Measurements from ENCODE around the gene TC2N. TPM values are rescaled to one million over a fixed set of nuclear protein-coding genes. Genes with fewer than 3 reads are reported as not detected.

Gene TC2N
- total RNA-seq (10 to 100 TPM; 12.1 to 49.2 (median 36.5) TPM), polyA plus RNA-seq (10 to 100 TPM; 24.9 to 41.6 (median 28.2) TPM)

DNA sequence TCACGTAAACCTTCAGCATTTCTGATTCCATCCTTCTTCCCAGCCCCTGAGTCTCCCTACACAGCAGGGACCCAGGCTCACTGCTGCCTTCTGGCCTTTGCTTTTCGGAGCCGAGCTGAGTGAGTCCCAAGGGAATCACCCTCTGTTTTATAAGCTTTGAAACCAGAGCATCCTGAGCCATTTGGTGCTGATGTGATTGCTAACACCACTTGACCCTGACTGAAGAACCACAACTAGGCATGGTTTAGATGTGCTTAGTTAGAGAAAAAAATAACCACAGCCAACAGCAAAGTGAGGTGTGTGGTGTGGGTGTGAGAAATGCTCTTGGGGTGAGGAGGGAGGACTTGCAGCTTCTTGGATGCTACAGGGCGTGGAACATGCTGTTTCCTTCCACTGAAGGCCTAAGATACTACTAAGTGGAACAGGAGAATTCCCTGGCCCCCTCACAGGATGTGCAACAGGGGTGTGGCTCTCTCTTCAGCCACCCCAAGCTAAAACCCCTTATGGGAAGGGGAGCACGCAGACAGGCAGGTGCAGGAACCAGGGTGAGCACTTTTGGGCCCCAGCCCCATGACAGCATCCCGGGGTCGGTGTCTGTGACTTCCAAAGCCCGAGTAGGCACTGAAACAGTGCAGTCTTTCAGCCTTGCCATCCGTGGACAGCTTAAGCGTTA lies at the start of gene TC2N:
Gene TC2N (minus strand): TSS at position 221 of the 673 bp plus-strand sequence. CDS start 53,767 bp downstream, outside the sequence.
- intact Hi-C loops (cut with DNase I) = no loop called here
- no peak within 1 kb of the TSS for H3K4me3 ChIP-seq
- no peaks in the 10 kb centered on the region for H3K9me3 ChIP-seq
- no peak for DNase-seq
- peaks cover 0 to 19% (median 8%) of the 10 kb centered on the region in 4 donors for H3K36me3 ChIP-seq
- no peaks in the 10 kb centered on the region for H3K27me3 ChIP-seq
- H3K4me1 ChIP-seq = no peaks in the 10 kb centered on the region
- TF ChIP-seq CTCF (IDR thresholded peaks at IDR 0.05) = no peak
- TF ChIP-seq EP300 (IDR thresholded peaks at IDR 0.05) = no peak
- H3K27ac ChIP-seq = no peak within 1 kb of the TSS
- WGBS, 2 donors = 70 to 90% methylated on average over 10 of the region's 10 CpGs

DNA sequence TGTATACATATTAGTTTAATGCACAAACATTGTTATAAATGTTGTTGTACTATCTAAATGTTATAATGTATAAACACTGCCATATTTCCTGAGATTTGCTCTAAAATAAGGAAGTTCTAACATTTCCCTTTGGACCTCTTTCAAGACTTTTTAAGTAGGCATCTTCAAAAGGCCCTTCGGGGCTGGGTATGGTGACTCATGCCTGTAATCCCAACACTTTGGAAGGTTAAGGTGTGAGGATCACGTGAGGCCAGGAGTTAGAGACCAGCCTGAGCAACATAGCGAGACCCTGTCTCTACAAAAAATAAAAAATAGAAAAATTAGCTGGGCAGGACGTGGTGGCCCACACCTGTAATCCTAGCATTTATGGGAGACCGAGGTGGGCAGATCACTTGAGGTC lies 44.7 kb upstream of the TC2N start:
- 52 to 77% methylated on average over 5 of the region's 5 CpGs for WGBS, 2 donors

DNA sequence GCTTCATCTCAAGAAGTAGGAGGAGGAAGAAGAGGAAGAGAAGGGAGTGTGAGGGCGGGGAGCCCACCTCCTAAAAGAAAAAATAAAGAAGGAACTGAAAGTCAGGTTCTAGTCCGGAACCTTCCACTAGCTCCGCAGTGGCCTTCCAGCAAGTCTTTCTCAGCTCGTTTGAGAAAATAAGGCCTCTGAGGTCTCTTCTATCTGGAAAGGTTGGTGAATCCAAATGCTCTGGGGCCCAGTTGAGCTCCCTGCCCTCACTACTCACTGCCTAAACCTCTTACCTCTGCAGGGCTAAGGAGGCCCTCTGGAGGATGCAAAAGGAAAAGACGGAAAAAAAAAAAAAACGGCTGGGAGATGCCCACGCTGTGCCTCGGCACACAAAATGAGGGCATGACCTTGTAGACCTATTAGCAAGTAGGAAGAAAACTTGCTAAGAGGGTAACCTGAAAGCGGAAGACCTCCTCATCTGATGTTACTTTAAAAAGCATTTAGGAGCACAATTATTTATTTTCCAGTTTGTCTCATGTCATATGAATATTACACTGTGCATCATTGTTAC lies 44.2 kb upstream of the TC2N start:
- DNase-seq = peak; percentile 46
- H3K36me3 ChIP-seq = no peaks in the 10 kb centered on the region
- intact Hi-C loops (cut with DNase I) = loop anchor here (5.0 kb wide), 1 partner anchor 259 kb away; no protein-coding TSS in a partner anchor
- no peaks in the 10 kb centered on the region for H3K4me1 ChIP-seq
- no peak overlapping the region for H3K4me3 ChIP-seq
- 38 to 39% methylated on average over 9 of the region's 9 CpGs for WGBS, 2 donors
- H3K9me3 ChIP-seq = no peaks in the 10 kb centered on the region
- no peaks in the 10 kb centered on the region for H3K27me3 ChIP-seq
- no peak overlapping the region for H3K27ac ChIP-seq
- TF ChIP-seq POLR2A (IDR thresholded peaks at IDR 0.05) (no peak), CTCF (IDR thresholded peaks at IDR 0.05) (peak in 2 of 4 experiments; percentile 26 to 47)

More for the DNA sequence above, 44.7 kb upstream of the TC2N start:
- no peaks in the 10 kb centered on the region for H3K9me3 ChIP-seq
- no peaks in the 10 kb centered on the region for H3K27me3 ChIP-seq
- TF ChIP-seq EP300 (IDR thresholded peaks at IDR 0.05) (no peak), CTCF (IDR thresholded peaks at IDR 0.05) (no peak), POLR2A (IDR thresholded peaks at IDR 0.05) (no peak), POLR2AphosphoS5 (IDR thresholded peaks at IDR 0.05) (no peak)
- DNase-seq = peak; percentile 1
- no peak overlapping the region for H3K4me3 ChIP-seq
- no peaks in the 10 kb centered on the region for H3K36me3 ChIP-seq
- H3K4me1 ChIP-seq = no peaks in the 10 kb centered on the region
- H3K27ac ChIP-seq = no peak overlapping the region
- intact Hi-C loops (cut with DNase I) = loop anchor here (5.0 kb wide), 1 partner anchor 260 kb away; no protein-coding TSS in a partner anchor

DNA sequence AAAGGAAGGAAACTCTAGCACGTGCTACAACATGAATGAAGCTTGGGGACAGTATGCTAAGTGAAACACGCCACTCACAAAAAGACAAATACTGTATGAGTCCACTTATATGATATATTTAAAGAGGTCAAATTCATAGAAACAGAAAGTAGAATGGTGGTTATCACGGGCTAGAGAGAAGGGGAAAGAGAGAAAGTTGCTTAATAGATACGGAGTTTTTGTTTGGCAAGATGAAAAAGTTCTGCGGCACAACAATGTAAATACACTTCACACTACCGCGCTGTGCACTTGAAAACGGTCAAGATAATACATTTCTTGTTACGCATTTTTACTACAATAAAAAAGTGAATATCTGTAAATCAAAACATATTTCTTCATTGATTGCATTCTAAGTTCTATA lies 42.9 kb upstream of the TC2N start:
- no peak for TF ChIP-seq POLR2AphosphoS5 (IDR thresholded peaks at IDR 0.05)
- no peak for TF ChIP-seq CTCF (IDR thresholded peaks at IDR 0.05)
- no peak for TF ChIP-seq EP300 (IDR thresholded peaks at IDR 0.05)
- TF ChIP-seq POLR2A (IDR thresholded peaks at IDR 0.05) = no peak
- Histone ChIP-seq H3K36me3 (no peaks in the 10 kb centered on the region), H3K4me3 (no peak overlapping the region), H3K4me1 (peaks cover 0 to 6% (median 0%) of the 10 kb centered on the region in 4 donors), H3K27ac (no peak overlapping the region), H3K27me3 (no peaks in the 10 kb centered on the region), H3K9me3 (no peaks in the 10 kb centered on the region)
- intact Hi-C loops (cut with DNase I) = loop anchor here (5.0 kb wide), 1 partner anchor 258 kb away; no protein-coding TSS in a partner anchor
- WGBS, 2 donors = 89 to 90% methylated on average over 9 of the region's 9 CpGs
- peak; percentile 17 for DNase-seq

Measured in sigmoid colon (tissue), 7 donors.